Astrocyte (in vitro differentiated cells and primary cell): ENCODE measurements around the gene PNMA8A. TPM values are rescaled to one million over a fixed set of nuclear protein-coding genes. Genes with fewer than 3 reads are reported as not detected.

ENCODE experiments used
- DNase-seq: peaks from one replicate; pipeline ENCODE4 v3.0.0-alpha.2; 2010; ENCODE audit warnings: low read depth
- FAIRE-seq: peaks from 2 replicates; lab custom pipeline; 2011; peaks lifted over from hg19 to GRCh38; lab: Jason Lieb, UNC
- H2AFZ ChIP-seq: 2 replicates; pipeline ENCODE4 v1.6.0; 2012; ENCODE audit warnings: low read depth, low read length, inconsistent platforms
- H3K27ac ChIP-seq: 2 replicates; pipeline ENCODE4 v1.5.1; 2011; ENCODE audit warnings: low read depth, low read length, inconsistent platforms
- H3K27me3 ChIP-seq: 2 replicates; pipeline ENCODE4 v1.6.0; 2011; ENCODE audit warnings: low read length, inconsistent platforms; ENCODE audit not compliant: insufficient read depth
- H3K36me3 ChIP-seq: 2 replicates; pipeline ENCODE4 v1.5.1; 2011; ENCODE audit warnings: low read length, inconsistent platforms; ENCODE audit not compliant: insufficient read depth
- H3K4me1 ChIP-seq: 2 replicates; pipeline ENCODE4 v1.5.1; 2011; ENCODE audit warnings: low read length, inconsistent platforms; ENCODE audit not compliant: insufficient read depth
- H3K4me2 ChIP-seq: 2 replicates; pipeline ENCODE4 v1.6.0; 2012; ENCODE audit warnings: low read length, inconsistent platforms
- H3K4me3 ChIP-seq: 2 replicates; pipeline ENCODE4 v1.5.1; 2011; ENCODE audit warnings: low read depth, mild to moderate bottlenecking, low read length, inconsistent platforms; ENCODE audit not compliant: insufficient read depth
- H3K79me2 ChIP-seq: 2 replicates; pipeline ENCODE4 v1.6.0; 2012; ENCODE audit warnings: mild to moderate bottlenecking, low read length, inconsistent platforms; ENCODE audit not compliant: insufficient read depth
- H3K9ac ChIP-seq: 2 replicates; pipeline ENCODE4 v1.6.0; 2012; ENCODE audit warnings: mild to moderate bottlenecking, low read length, inconsistent platforms
- H3K9me3 ChIP-seq: 2 replicates; pipeline ENCODE4 v1.5.1; 2012; ENCODE audit warnings: low read depth, mild to moderate bottlenecking, low read length, inconsistent platforms; ENCODE audit not compliant: insufficient read depth
- H4K20me1 ChIP-seq: 2 replicates; pipeline ENCODE4 v1.6.0; 2012; ENCODE audit warnings: low read length, inconsistent platforms; ENCODE audit not compliant: insufficient read depth
- H3K27ac Mint-ChIP-seq: one replicate; pipeline ENCODE4 v1.8.0; 2021; ENCODE audit warnings: mild to moderate bottlenecking, mixed read lengths; ENCODE audit not compliant: unreplicated experiment
- H3K27me3 Mint-ChIP-seq: one replicate; pipeline ENCODE4 v1.8.0; 2021; ENCODE audit warnings: low read depth, mixed read lengths; ENCODE audit not compliant: unreplicated experiment
- H3K36me3 Mint-ChIP-seq: one replicate; pipeline ENCODE4 v1.8.0; 2021; ENCODE audit warnings: low read depth, mixed read lengths; ENCODE audit not compliant: unreplicated experiment
- H3K4me1 Mint-ChIP-seq: one replicate; pipeline ENCODE4 v1.8.0; 2021; ENCODE audit warnings: low read depth, mixed read lengths; ENCODE audit not compliant: unreplicated experiment
- H3K4me3 Mint-ChIP-seq: one replicate; pipeline ENCODE4 v1.8.0; 2021; ENCODE audit warnings: mild to moderate bottlenecking, moderate library complexity, mixed read lengths; ENCODE audit not compliant: unreplicated experiment
- H3K9me3 Mint-ChIP-seq: one replicate; pipeline ENCODE4 v1.8.0; 2021; ENCODE audit warnings: mild to moderate bottlenecking, mixed read lengths; ENCODE audit not compliant: unreplicated experiment
- EZH2 ChIP-seq: IDR thresholded peaks from 2 replicates; pipeline ENCODE4 v1.6.1; 2012; ENCODE audit warnings: mild to moderate bottlenecking, low read length, inconsistent platforms; ENCODE audit not compliant: insufficient read depth
- total RNA-seq: library from RNA; stranded (reverse); gene quantifications from 2 replicates; pipeline ENCODE4 v1.2.1, GENCODE V29; 2021
- TF ChIP-seq, protein P1 (sequence below): IDR thresholded peaks from 2 replicates; pipeline ENCODE4 v1.5.1; 2011; ENCODE audit warnings: low read depth, mild to moderate bottlenecking, inconsistent platforms, low read length, moderate library complexity; ENCODE audit not compliant: insufficient read depth

Gene PNMA8A
- total RNA-seq, 1 donor from 2014 or later = 12.1 TPM

DNA sequence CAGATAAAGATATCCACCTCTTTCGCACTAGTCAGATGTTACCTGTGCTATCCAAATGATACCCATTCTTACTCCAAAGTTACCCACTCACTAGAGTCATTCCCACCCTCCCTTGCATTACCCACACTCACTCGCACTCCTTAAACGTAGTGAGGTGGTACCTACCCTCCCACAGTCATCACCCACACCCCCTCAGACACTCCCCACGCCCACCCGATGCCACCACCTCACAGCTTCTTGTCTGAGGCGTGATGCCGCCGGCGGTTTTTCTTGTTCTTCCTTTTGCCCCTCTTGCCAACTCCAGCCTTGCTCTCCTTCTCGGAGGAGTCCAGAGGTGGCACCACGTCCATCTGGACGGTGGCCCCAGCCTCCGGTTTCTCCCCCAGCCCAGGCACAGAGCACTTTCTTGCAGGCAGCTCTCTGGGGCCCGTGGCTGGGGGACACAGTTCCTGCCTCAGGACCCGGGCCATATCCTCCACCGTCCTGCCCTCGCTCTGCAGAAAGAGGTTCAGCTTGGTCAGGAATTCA, 43.8 kb downstream of the PNMA8A start:
- no peaks in the 10 kb centered on the region for H3K36me3 ChIP-seq
- H3K4me3 ChIP-seq = no peak overlapping the region
- H3K79me2 ChIP-seq = no peaks in the 10 kb centered on the region
- Mint-ChIP-seq H3K27ac (no peak overlapping the region), H3K36me3 (no peaks in the 10 kb centered on the region), H3K9me3 (peaks cover 2% of the 10 kb centered on the region), H3K27me3 (peaks cover 14% of the 10 kb centered on the region), H3K4me3 (no peak overlapping the region), H3K4me1 (peaks cover 13% of the 10 kb centered on the region)
- H3K9ac ChIP-seq = no peak overlapping the region
- H3K27me3 ChIP-seq = peaks cover 3% of the 10 kb centered on the region
- H3K9me3 ChIP-seq = no peaks in the 10 kb centered on the region
- no peak overlapping the region for H3K27ac ChIP-seq
- no peak overlapping the region for H3K4me2 ChIP-seq
- TF ChIP-seq EZH2 = no peak
- TF ChIP-seq, protein P1, sequence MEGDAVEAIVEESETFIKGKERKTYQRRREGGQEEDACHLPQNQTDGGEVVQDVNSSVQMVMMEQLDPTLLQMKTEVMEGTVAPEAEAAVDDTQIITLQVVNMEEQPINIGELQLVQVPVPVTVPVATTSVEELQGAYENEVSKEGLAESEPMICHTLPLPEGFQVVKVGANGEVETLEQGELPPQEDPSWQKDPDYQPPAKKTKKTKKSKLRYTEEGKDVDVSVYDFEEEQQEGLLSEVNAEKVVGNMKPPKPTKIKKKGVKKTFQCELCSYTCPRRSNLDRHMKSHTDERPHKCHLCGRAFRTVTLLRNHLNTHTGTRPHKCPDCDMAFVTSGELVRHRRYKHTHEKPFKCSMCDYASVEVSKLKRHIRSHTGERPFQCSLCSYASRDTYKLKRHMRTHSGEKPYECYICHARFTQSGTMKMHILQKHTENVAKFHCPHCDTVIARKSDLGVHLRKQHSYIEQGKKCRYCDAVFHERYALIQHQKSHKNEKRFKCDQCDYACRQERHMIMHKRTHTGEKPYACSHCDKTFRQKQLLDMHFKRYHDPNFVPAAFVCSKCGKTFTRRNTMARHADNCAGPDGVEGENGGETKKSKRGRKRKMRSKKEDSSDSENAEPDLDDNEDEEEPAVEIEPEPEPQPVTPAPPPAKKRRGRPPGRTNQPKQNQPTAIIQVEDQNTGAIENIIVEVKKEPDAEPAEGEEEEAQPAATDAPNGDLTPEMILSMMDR = no peak
- H3K4me1 ChIP-seq = peaks cover 15% of the 10 kb centered on the region
- H4K20me1 ChIP-seq = no peaks in the 10 kb centered on the region
- DNase-seq (no peak), FAIRE-seq (no peak)
- H2AFZ ChIP-seq = peak overlapping the region; percentile 76

DNA sequence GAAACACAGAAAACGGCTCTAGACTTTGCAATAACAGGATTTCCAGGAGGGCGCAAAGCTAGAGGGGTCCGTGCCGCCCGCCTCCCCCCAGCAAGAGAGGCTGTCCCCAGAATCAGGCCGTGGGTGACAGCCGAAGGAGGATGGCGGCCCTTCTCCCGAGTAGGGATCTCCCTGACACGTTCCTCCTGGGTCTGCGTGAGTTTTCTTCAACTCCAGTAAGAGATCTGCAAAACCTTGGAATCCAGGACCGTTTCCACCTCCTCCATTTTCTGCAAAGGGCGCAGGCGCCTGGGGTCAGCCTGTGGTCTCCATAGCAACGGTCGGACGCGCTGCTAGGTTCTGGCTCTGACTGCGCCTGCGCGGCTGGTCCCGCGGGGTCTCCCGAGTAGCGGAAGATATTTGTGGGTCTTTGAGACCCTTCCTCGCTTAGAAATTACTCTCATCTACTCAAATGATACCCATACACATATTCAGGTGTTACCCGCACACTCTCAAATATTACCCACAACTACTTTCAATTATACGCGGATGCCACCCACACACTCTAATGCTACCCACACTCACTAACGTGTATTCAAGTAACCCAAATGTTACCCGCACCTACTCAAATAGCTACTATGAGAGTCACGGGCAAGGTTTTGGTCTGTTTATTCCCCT, 44.7 kb downstream of the PNMA8A start:
- Mint-ChIP-seq H3K36me3 (no peaks in the 10 kb centered on the region), H3K4me3 (peak overlapping the region; percentile 87), H3K9me3 (peaks cover 2% of the 10 kb centered on the region), H3K27ac (peak overlapping the region; percentile 88), H3K4me1 (peaks cover 13% of the 10 kb centered on the region), H3K27me3 (peaks cover 14% of the 10 kb centered on the region)
- no peak for TF ChIP-seq EZH2
- TF ChIP-seq, protein P1 = no peak
- H4K20me1 ChIP-seq = no peaks in the 10 kb centered on the region
- H3K4me2 ChIP-seq = peak overlapping the region; percentile 88
- peak overlapping the region; percentile 94 for H2AFZ ChIP-seq
- H3K79me2 ChIP-seq = no peaks in the 10 kb centered on the region
- H3K4me3 ChIP-seq = peak overlapping the region; percentile 58
- H3K4me1 ChIP-seq = peaks cover 15% of the 10 kb centered on the region
- peaks cover 3% of the 10 kb centered on the region for H3K27me3 ChIP-seq
- FAIRE-seq (no peak), DNase-seq (peak; percentile 51)
- no peaks in the 10 kb centered on the region for H3K9me3 ChIP-seq
- H3K27ac ChIP-seq = no peak overlapping the region
- no peaks in the 10 kb centered on the region for H3K36me3 ChIP-seq
- peak overlapping the region; percentile 61 for H3K9ac ChIP-seq

DNA sequence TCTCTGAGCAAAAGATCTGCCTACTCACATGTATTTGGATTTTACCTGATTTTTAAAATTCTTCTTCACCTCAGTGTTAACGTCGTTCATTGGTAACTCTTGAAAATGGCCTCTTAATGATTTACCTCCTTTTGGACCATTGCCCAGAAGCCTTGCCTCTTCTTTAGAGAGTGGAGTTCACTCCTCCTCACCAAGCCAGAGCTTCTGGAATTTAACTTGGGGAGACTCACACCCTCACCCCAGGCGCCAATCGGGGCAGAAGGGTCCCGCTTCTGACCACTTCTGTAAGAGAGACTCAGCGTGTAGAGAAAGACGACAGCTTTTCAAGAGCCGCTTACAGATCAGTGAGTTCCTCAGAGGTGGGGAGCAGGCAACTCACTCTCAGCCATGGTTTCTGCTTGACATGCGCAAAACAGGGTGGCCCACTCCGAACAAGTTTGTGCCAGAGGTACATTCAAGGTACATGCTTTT, 45.3 kb downstream of the PNMA8A start:
- peaks cover 13% of the 10 kb centered on the region for H3K4me1 Mint-ChIP-seq
- peak overlapping the region; percentile 88 for H3K27ac Mint-ChIP-seq
- no peaks in the 10 kb centered on the region for H4K20me1 ChIP-seq
- peaks cover 2% of the 10 kb centered on the region for H3K9me3 Mint-ChIP-seq
- peak overlapping the region; percentile 87 for H3K4me3 Mint-ChIP-seq
- DNase-seq = no peak
- H3K27me3 Mint-ChIP-seq = peaks cover 14% of the 10 kb centered on the region
- H3K79me2 ChIP-seq = no peaks in the 10 kb centered on the region
- H3K36me3 Mint-ChIP-seq = no peaks in the 10 kb centered on the region
- TF ChIP-seq, protein P1 = no peak
- no peak for TF ChIP-seq EZH2
- H3K4me2 ChIP-seq = peak overlapping the region; percentile 88
- no peaks in the 10 kb centered on the region for H3K9me3 ChIP-seq
- peaks cover 3% of the 10 kb centered on the region for H3K27me3 ChIP-seq
- H3K27ac ChIP-seq = no peak overlapping the region
- peaks cover 15% of the 10 kb centered on the region for H3K4me1 ChIP-seq
- peak overlapping the region; percentile 61 for H3K9ac ChIP-seq
- H2AFZ ChIP-seq = peak overlapping the region; percentile 94
- H3K4me3 ChIP-seq = peak overlapping the region; percentile 58
- FAIRE-seq = no peak
- no peaks in the 10 kb centered on the region for H3K36me3 ChIP-seq
